ENCODE results near the gene TK1.
A peak's percentile ranks its signal among the peaks of the same experiment; 100 is the strongest.

TK1 gene

DNA sequence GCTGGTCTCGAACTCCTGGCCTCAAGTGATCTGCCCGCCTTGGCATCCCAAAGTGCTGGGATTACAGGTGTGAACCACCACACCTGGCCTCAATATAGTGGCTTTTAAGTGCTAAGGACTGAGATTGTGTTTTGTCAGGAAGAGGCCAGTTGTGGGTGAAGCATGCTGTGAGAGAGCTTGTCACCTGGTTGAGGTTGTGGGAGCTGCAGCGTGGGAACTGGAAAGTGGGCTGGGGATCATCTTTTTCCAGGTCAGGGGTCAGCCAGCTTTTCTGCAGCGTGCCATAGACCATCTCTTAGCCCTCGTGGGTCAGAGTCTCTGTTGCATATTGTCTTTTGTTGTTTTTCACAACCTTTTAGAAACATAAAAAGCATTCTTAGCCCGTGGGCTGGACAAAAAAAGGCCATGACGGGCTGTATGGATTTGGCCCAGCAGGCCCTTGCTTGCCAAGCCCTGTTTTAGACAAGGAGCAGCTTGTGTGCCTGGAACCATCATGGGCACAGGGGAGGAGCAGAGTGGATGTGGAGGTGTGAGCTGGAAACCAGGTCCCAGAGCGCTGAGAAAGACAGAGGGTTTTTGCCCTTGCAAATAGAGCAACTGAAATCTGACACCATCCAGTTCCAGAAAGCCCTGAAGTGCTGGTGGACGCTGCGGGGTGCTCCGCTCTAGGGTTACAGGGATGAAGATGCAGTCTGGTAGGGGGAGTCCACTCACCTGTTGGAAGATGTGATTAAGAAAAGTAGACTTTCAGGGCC is 32.7 kb upstream of the TK1 start:
- DNase-seq, result no peak

DNA sequence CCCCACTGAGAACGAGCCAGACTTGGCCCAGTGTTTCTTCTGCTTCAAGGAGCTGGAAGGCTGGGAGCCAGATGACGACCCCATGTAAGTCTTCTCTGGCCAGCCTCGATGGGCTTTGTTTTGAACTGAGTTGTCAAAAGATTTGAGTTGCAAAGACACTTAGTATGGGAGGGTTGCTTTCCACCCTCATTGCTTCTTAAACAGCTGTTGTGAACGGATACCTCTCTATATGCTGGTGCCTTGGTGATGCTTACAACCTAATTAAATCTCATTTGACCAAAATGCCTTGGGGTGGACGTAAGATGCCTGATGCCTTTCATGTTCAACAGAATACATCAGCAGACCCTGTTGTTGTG is 27.8 kb upstream of the TK1 start:
- no peak for DNase-seq

DNA sequence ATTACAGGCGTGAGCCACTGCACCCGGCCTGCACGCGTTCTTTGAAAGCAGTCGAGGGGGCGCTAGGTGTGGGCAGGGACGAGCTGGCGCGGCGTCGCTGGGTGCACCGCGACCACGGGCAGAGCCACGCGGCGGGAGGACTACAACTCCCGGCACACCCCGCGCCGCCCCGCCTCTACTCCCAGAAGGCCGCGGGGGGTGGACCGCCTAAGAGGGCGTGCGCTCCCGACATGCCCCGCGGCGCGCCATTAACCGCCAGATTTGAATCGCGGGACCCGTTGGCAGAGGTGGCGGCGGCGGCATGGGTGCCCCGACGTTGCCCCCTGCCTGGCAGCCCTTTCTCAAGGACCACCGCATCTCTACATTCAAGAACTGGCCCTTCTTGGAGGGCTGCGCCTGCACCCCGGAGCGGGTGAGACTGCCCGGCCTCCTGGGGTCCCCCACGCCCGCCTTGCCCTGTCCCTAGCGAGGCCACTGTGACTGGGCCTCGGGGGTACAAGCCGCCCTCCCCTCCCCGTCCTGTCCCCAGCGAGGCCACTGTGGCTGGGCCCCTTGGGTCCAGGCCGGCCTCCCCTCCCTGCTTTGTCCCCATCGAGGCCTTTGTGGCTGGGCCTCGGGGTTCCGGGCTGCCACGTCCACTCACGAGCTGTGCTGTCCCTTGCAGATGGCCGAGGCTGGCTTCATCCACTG is 27.3 kb upstream of the TK1 start, which contains the start of gene BIRC5:
Gene BIRC5 (plus strand): TSS at position 238 of the 690 bp plus-strand sequence. CDS start 64 bp downstream, at position 302.
- peak; percentile 73 for DNase-seq

DNA sequence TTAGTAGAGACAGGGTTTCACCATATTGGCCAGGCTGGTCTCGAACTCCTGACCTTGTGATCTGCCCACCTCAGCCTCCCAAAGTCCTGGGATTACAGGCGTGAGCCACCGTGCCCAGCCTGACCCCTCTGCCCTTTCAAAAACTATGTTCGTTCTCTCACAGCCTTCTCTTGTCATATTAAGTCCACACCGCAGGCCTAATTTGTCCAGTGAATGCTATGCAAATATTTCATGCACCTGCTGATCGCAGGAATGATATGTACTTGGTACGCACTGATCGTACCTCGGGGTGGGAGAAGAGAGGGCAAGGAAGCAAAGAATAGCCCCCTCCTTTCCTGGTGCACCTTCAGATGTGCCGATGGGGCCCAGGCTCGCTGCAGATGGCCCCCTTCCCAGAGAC is 24.2 kb upstream of the TK1 start:
- DNase-seq, result no peak

DNA sequence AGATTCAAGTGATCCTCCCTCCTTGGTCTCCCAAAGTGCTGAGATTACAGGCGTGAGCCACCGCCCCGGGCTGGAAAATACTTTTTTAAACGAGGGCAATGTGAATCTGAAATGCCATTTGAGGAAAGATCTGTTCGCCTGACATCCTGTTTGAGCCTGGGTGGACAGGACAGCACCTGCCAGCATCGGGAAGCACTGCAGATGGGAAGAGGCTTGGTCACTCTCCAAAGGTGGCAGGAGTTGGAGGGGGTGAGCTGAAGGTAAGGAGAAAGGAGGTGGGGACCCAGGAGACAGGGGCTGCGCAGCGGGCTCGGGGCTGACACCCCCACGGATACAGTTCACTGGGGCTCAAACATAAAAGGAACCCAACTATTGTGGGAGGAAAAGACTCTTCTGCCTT is 23.3 kb upstream of the TK1 start:
- no peak for DNase-seq

DNA sequence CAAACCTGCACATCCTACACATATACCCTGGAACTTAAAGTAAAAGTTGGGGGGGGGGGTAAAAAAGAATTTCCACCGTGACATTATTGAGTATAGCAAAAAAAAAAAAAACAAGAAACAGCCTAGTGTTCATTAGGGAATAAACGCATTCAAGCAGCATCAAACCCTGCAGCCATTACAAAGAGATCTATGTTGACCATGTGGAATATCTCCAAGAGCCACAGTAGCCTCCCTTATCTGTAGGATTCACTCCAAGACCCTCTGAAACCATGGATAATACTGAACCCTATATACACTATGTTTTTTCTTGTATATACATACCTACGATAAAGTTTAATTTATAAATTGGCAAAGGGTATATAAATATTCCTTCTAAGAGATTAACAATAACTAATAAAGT is 21.6 kb upstream of the TK1 start:
- DNase-seq, result no peak

DNA sequence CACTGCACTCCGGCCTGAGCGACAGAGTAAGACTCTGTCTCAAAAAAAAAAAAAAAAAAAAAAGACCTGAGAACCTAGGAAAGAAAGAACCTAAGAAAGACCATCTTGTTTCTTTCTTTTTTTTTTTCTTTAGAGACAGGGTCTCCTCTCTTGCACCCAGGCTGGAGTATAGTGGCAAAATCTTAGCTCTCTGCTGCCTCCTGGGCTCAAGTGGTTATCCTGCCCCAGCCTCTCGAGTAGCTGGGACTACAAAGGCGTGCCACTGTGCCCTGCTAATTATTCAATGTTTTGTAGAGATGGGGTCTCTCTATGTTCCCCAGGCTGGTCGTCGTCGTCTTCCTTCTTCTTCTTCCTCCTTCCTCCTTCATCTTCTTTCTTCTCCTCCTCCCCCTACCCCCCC is 19.4 kb upstream of the TK1 start:
- DNase-seq, result no peak

DNA sequence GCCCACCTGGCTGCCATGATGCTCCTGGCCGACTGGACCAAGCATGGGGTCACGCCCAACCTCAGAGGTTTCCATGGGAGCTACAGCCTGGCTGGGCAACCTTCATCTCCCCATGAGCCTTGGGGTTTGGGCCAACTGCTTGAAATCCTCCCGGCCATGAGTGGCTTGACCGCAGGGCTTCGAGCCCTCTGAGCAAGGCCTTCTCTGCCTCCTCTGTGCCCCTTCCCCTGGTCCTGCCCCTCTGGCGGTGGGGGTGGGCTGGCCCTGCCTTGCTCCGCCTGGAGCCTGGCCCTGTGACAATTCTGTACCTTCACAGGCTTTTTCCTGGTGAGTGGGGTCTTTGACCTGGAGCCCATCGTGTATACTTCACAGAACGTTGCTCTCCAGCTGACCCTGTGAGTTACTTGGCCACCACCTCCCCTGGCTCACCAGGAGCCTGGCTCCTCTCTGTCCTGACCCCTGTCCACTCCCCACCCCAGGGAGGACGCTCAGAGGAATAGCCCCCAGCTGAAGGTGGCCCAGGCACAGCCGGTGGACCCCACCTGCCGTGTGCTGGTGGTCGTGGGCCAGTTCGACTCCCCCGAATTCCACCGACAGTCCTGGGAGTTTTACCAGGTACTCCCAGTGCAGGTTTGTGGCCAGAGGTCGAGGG is 18.4 kb upstream of the TK1 start:
- DNase-seq, result no peak

DNA sequence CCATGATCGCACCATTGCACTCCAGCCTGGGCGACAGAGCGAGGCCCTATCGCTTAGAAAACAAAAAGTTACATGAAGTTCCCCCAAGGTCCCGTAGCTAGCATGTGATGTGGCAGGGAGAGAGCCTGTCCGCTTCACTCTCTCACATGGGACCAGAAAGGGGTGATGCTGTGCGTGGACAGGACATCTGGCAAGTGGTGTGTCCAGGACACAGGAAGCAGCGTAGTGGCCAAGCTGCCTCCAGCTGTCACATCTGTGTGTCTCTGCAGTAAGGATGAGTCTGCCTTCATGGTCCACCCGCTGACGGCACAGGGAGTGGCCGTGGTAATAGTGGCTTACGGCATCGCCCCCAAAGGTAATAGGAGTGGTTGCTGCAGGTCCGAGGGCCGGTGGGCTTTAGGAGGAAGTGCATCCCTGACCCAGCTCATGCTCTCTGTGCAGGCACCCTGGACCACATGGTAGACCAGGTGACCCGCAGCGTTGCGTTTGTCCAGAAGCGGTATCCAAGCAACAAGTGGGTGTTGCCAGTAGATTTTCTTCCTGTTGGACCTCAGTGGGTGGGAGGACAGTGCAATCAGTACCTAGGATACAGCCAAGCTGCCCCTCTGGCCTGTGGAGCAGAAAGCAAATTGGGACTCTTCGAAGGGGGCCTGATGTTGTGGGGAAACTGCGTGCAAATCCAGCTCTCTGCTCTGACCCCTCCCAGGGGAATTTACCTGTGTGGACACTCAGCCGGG is 17.7 kb upstream of the TK1 start:
- no peak for DNase-seq

DNA sequence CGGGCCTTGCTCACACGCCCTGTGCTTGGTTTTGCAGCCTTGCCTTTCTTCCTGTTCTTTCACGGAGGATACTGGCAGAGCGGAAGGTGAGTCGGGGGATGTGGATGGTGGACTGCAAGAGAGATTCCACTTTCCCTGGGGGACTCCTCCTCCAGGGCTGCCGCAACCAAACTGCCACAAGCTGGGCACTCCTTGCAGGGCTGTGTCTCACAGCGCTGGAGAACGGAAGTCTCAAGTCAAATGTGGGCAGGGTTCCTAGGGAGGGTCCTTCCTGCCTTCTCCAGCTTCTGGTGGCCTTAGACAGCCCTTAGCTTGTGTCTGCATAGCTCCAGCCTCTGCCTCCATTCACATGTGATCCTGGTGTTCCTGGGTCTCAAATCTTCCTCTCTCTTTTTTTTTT is 15.8 kb upstream of the TK1 start:
- DNase-seq, result no peak

DNA sequence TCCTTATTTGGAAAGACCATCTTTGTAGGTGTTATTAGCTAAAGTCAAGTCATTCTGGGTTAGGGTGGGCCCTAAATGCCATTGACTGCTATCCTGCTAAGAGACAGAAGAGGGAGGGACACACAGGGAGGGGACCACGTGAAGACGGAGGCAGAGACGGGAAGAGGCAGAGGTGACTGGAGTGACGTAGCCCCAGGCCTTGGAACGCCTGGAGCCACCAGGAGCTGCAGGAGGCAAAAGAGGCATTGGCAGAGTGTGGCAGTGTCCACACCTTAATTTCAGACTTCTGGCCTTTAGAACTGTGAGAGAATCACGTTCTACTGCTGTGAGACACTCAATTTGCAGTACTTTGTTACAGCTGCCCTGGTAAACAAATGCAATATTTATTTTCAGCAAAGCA is 13.6 kb upstream of the TK1 start:
- no peak for DNase-seq

DNA sequence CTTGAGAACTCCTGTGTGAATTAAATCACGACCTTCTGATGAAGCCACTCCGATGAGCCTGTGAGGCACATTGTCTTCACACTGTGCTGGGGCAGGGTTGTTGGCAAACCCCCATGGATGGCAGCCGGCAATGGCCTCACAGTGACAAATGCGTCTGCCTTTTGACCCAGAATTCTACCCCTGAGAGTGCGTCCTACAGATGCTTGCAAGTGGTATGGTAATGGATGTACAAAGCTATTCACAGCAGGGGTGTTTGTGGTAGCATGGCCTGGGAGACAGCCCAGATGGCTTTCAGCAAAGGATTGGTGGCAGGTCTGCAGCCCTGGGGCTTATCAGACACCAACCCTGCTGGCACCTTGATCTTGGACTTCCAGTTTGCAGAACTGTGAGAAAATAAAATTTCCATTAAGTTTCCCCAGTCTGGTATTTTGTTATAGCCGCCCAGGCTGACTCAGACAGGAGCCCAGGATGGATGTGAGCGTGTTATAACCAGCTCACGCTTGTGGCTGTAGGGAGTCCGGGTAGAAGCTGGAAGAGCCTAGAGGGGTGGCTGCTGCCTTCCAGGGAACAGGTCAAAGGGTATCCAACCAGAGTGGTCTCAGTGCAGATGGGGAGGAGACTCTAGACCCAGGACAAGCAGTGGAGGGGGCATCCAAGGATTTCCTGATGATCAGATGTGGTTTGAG is 10.4 kb upstream of the TK1 start:
- DNase-seq, result peak; percentile 48

DNA sequence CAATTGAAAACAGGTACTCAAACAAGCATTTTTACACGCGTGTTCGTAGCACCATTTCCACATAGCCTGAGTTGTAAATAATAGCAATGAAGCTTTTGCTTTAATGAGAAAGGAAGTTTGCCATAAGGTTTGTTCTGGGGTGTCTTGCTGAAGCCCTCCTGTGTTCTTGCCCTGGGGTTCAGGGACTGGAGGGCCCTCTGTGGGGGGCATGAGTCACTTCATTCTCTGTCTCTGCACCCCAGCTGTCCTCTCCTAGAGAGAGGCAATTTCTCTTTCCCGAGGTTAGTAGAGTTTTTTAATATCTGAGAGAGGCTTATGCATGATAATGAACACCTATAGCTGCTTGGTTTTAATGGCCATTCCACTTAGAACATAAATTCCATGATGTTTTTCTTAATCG is 9.9 kb upstream of the TK1 start:
- no peak for DNase-seq

DNA sequence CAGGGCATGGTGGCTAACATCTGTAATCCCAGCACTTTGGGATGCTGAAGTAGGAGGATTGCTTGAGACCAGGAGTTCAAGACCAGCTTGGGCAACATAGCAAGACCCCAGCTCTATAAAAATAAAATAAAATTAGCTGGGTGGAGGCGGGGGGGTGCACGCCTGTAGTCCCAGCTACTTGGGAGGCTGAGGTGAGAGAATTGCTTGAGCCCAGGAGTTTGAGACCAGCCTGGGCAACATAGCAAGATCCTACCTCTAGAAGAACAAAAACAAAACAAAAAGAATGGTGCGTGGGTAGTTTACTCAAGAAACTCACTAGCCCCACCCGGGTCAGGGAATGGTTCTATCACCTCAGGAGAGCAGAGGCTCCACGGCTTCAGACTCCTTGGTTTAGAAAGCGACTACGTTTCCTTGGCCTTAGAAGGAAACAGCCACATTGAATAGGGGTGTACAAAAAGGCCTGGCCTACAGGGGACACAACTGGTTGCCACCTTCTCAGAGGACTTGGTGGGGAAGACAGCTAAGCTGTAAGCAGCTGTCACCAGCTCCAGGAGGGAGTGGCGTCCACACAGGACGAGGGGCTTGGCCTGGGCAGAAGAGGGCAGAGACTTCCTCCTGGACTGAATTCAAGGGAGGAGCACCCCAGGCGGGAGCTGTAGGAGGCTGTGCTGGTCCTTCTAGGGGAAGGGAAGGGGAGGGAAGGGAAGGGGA is 716 bp downstream of the TK1 start:
- no peak for DNase-seq

DNA sequence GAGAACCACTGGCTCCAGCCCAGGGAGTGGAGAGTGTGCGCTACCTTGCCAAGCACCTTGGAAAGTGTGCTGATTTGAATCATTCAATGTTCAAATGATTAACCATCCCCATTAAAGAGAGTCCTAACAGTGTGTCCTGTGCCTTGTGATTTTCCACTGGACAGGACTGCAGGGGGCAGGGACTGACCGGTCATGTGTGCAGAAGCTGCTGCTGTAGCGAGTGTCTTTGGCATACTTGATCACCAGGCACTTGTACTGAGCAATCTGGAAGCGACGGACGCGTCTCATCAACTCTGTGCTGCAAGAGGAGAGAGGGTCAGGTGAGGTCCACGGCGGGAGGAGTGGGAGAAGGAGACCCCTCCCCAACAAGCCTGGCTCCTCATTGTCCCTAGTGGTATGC is 2.0 kb downstream of the TK1 start:
- no peak for DNase-seq

DNA sequence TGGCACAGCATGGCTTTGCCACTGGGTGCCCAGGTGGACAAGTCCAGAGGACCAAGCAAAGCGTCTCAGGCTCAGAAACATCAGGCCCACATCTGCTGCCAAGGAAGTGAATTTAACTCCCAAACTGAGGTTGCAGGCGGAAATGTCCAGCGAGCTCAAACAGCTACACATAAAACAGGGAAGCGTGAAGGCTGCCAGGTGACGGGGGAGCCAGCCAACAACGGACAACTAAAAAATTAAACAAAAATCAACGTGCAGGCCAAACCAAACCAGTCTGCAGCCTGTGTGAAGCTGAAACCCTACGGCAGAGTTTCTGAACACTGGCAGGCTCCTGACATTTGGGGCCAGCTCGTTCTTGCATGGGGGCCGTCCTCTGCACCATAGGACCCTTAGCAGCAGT is 2.5 kb downstream of the TK1 start:
- DNase-seq, result no peak

DNA sequence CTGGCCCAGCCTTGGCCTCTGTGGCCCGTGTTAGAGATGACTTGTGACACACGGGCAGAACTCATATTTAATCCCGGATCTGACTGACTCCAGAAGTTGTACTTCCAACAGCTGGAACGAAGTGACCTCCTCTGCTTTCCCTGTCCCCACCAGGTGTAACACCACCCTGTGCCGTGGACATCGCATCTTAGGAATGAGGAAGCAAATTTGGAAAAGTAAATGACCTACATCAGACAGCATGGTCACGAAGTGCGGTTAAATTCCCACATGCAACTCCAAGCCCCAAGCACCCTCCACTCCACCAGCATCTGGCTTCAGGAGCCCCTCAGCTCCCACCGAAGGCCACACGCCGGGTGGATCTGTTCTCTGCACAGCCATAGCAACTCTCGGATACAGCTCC is 2.9 kb downstream of the TK1 start:
- no peak for DNase-seq

DNA sequence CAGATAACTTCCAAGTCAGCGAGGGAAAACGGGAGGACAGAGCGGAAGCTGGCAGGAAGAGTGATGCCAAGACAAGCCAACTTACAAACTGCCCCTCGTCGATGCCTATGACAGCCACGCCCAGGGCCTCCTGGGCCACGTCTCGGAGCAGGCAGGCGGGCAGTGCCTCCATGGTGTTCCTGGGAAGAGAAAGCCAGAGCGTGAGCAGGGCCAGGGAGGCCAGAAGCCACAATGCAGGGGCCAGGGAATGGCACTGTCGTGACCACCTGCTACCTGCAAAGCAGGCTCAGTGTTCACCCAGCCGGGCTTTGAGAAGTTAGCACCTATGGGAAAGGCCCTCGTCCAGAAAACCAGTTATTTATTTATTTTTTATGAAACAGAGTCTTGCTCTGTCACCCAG is 4.3 kb downstream of the TK1 start:
- DNase-seq, result no peak

DNA sequence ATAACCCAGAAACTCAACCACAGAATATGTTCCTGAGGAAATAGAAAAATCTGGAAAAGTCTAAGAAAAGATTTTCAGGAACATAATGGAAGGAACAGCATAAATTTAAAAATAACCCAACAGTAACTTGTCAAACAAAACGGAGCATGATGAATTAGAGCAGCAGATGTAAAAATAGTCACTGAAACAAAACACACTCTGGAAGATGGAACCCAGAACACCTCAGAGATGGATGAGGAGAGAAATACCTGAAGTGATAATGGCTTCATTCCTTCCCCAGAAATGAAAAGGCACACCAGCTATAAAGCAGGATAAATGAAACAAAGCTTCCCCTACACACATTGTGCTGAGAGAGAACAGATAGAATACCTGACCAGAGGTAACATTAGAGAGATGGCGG is 6.3 kb downstream of the TK1 start:
- DNase-seq, result no peak

DNA sequence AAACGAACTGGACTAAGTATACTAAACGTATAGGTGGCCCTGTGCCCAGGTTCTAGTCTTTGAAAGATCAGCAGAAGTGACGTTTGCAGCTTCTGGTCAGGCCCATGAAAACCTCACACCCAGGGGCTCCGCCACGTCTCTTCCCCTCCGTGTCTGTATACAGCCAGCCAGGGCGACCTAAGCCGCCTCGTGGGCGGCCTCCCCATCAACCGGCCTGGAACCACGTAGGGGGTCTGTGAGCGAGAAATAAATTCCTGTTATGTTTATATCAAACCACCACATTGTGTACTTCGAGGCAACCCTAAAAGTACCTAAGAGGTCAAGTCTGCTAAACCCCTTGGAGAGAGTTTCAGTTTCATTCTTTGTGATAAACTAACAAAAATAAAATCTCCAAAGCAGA is 6.8 kb downstream of the TK1 start:
- DNase-seq, result no peak

DNA sequence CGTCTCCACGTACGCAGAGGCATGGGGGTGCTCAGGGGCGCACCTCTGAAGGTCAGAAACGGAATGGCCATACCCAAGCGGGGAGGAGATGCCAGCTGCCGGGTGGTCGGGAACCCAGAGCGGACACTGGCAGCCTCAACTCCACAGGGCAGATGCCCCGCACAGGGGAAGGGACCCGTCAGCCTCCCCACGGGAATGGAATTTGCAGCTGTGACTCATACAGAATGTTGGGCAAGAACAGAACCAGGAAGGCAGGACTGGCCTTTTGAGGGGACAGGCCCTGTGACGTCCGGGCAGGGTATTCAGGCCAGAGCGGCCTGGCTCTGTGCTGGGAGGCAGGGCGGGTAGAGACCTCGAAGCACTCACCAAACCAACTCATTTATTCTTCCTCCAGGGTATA is 7.5 kb downstream of the TK1 start:
- DNase-seq, result no peak

DNA sequence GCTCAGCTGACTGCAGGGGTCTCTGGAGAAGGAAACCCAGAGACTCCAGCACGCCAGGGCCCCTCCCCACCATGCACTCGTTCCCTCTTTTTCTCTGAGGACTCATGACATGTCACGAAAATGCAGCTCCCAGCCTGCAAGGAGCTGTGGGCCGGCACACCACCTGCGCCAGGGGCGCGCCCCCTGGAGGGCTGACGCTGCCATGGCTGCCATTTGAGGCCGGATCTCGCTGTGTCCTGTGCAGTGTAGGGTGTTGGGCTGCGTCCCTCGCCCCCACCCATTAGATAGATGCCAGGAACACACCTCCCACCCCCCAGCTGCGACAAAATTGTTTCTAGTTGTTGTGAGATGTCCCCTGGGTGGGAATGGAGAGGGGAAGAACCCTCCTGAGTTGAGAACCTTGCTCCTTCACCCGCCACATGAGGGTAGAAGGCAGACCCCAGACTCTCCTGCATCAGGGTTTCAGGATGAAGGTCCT is 10.3 kb downstream of the TK1 start:
- DNase-seq, result no peak
